Osteoblast (primary cell): Measurements from ENCODE around the gene OTUD1. TPM values are rescaled to one million over a fixed set of nuclear protein-coding genes. Genes with fewer than 3 reads are reported as not detected.

Source experiments
- DNase-seq: peaks from one replicate; pipeline ENCODE4 v3.0.0; 2011; ENCODE audit warnings: low spot score, mixed read lengths; ENCODE audit not compliant: insufficient read length; ENCODE audit errors: missing footprints
- H2AFZ ChIP-seq: 2 replicates; pipeline ENCODE4 v1.6.0; 2011; ENCODE audit warnings: mild to moderate bottlenecking, low read length
- H3K27ac ChIP-seq: 2 replicates; pipeline ENCODE4 v1.5.1; 2011; ENCODE audit warnings: mild to moderate bottlenecking, low read depth, low read length, moderate library complexity
- H3K27me3 ChIP-seq: 2 replicates; pipeline ENCODE4 v1.6.0; 2012; ENCODE audit warnings: mild to moderate bottlenecking, control low read depth, inconsistent platforms, low read length, moderate library complexity; ENCODE audit not compliant: insufficient read depth
- H3K36me3 ChIP-seq: 2 replicates; pipeline ENCODE4 v1.5.1; 2011; ENCODE audit warnings: mild to moderate bottlenecking, low read length, control low read depth, moderate library complexity; ENCODE audit not compliant: insufficient read depth
- H3K4me1 ChIP-seq: 2 replicates; pipeline ENCODE4 v1.5.1; 2011; ENCODE audit warnings: mild to moderate bottlenecking, low read length, control low read depth, moderate library complexity; ENCODE audit not compliant: insufficient read depth
- H3K4me2 ChIP-seq: 2 replicates; pipeline ENCODE4 v1.6.0; 2011; ENCODE audit warnings: mild to moderate bottlenecking, low read length; ENCODE audit not compliant: insufficient read depth
- H3K4me3 ChIP-seq: fragments of 200-600 bp; sonication (generic); 3 replicates; pipeline ENCODE4 v1.5.1; 2012; ENCODE audit warnings: mild to moderate bottlenecking, low read length, inconsistent platforms; ENCODE audit not compliant: insufficient read depth
- H3K79me2 ChIP-seq: 2 replicates; pipeline ENCODE4 v1.6.0; 2012; ENCODE audit warnings: mild to moderate bottlenecking, low read length, control low read depth, inconsistent platforms; ENCODE audit not compliant: insufficient read depth
- H3K9me3 ChIP-seq: 2 replicates; pipeline ENCODE4 v1.5.1; 2011; ENCODE audit warnings: low read depth, low read length, control low read depth
- H4K20me1 ChIP-seq: 2 replicates; pipeline ENCODE4 v1.6.0; 2012; ENCODE audit warnings: mild to moderate bottlenecking, low read length, control low read depth; ENCODE audit not compliant: insufficient read depth
- CTCF ChIP-seq: IDR thresholded peaks from 2 replicates; pipeline ENCODE4 v1.5.1; 2011; ENCODE audit warnings: mild to moderate bottlenecking, low read depth, low read length, moderate library complexity; ENCODE audit errors: extremely low read depth
- total RNA-seq: library from RNA; depleted of rRNA; stranded (reverse); fragments of >200 nt; gene quantifications from 2 replicates; pipeline ENCODE4 v1.2.3, GENCODE V29; 2012

The OTUD1 gene
- total RNA-seq, 1 donor = 9.8 TPM

- no peaks in the 10 kb centered on the region for H3K36me3 ChIP-seq
- H3K27ac ChIP-seq = no peak overlapping the region
- no peaks in the 10 kb centered on the region for H3K9me3 ChIP-seq
- TF ChIP-seq CTCF = no peak
- DNase-seq = no peak
- no peaks in the 10 kb centered on the region for H3K79me2 ChIP-seq
- no peaks in the 10 kb centered on the region for H3K4me1 ChIP-seq
- H2AFZ ChIP-seq = no peak overlapping the region
- no peak overlapping the region for H3K4me3 ChIP-seq
- no peak overlapping the region for H3K4me2 ChIP-seq
- H4K20me1 ChIP-seq = no peaks in the 10 kb centered on the region
- no peaks in the 10 kb centered on the region for H3K27me3 ChIP-seq
Observed at GRCh38 chr10:23406409-23406808, 32.5 kb upstream of the OTUD1 start.

- Histone ChIP-seq H3K4me1 (no peaks in the 10 kb centered on the region), H2AFZ (no peak overlapping the region), H3K9me3 (no peaks in the 10 kb centered on the region), H3K36me3 (no peaks in the 10 kb centered on the region), H3K79me2 (no peaks in the 10 kb centered on the region), H4K20me1 (no peaks in the 10 kb centered on the region), H3K27ac (no peak overlapping the region), H3K4me3 (no peak overlapping the region), H3K27me3 (no peaks in the 10 kb centered on the region), H3K4me2 (no peak overlapping the region)
- DNase-seq = no peak
- TF ChIP-seq CTCF = no peak
Observed at GRCh38 chr10:23408330-23408976, 30.4 kb upstream of the OTUD1 start.

GRCh38 chr10:23412223-23412622, 26.7 kb upstream of the OTUD1 start:
- Histone ChIP-seq H3K79me2 (no peaks in the 10 kb centered on the region), H2AFZ (no peak overlapping the region), H3K4me3 (no peak overlapping the region), H3K9me3 (no peaks in the 10 kb centered on the region), H3K27ac (no peak overlapping the region), H3K27me3 (no peaks in the 10 kb centered on the region), H4K20me1 (no peaks in the 10 kb centered on the region), H3K36me3 (no peaks in the 10 kb centered on the region), H3K4me2 (no peak overlapping the region), H3K4me1 (no peaks in the 10 kb centered on the region)
- no peak for DNase-seq
- no peak for TF ChIP-seq CTCF

GRCh38 chr10:23413629-23414089, 25.2 kb upstream of the OTUD1 start:
- Histone ChIP-seq H3K4me2 (no peak overlapping the region), H3K27ac (no peak overlapping the region), H3K79me2 (no peaks in the 10 kb centered on the region), H2AFZ (no peak overlapping the region), H4K20me1 (no peaks in the 10 kb centered on the region), H3K4me1 (no peaks in the 10 kb centered on the region), H3K27me3 (no peaks in the 10 kb centered on the region), H3K36me3 (no peaks in the 10 kb centered on the region), H3K4me3 (no peak overlapping the region), H3K9me3 (no peaks in the 10 kb centered on the region)
- no peak for TF ChIP-seq CTCF
- DNase-seq = no peak
